Measurements from ENCODE around the gene ASCL5. TPM values are rescaled to one million over a fixed set of nuclear protein-coding genes. Genes with fewer than 3 reads are reported as not detected.

ASCL5 gene
- total and polyA plus RNA-seq, 3 donors from 2014 or later = 0.24 TPM; not detected in 2

- Histone ChIP-seq H3K27me3 (no peaks in the 10 kb centered on the region), H3K36me3 (ENCODE audit: low read depth, missing control alignments) (no peaks in the 10 kb centered on the region), H3K4me1 (no peaks in the 10 kb centered on the region), H3K4me3 (no peak overlapping the region), H3K27ac (no peak overlapping the region), H3K9me3 (no peaks in the 10 kb centered on the region)
- WGBS, 2 donors = 81 to 84% methylated on average over 11 to 12 of the region's 12 CpGs
- peak; percentile 80 for DNase-seq
- intact Hi-C loops (cut with DNase I; ENCODE audit: low total_unique reads) = loop anchor here (5.0 kb wide), 1 partner anchor 286 kb away; no protein-coding TSS in a partner anchor
- TF ChIP-seq CTCF (IDR thresholded peaks at IDR 0.05) = peak; percentile 33 to 62 (median 35)
- no peak for TF ChIP-seq POLR2A (IDR thresholded peaks at IDR 0.05)
These were observed 40.9 kb downstream of the ASCL5 start for GRCh38 chr1:201085902-201086735.

- Histone ChIP-seq H3K4me3 (no peak overlapping the region), H3K4me1 (no peaks in the 10 kb centered on the region), H3K27me3 (no peaks in the 10 kb centered on the region), H3K9me3 (no peaks in the 10 kb centered on the region), H3K36me3 (ENCODE audit: low read depth, missing control alignments) (no peaks in the 10 kb centered on the region), H3K27ac (no peak overlapping the region)
- intact Hi-C loops (cut with DNase I; ENCODE audit: low total_unique reads) = no loop called here
- DNase-seq = no peak
- TF ChIP-seq CTCF (IDR thresholded peaks at IDR 0.05) = no peak
- TF ChIP-seq POLR2A (IDR thresholded peaks at IDR 0.05) = no peak
- 63 to 68% methylated on average over 6 of the region's 6 CpGs for WGBS, 2 donors
These were observed 42.7 kb downstream of the ASCL5 start for GRCh38 chr1:201084295-201084694.

- Histone ChIP-seq H3K27me3 (no peaks in the 10 kb centered on the region), H3K9me3 (no peaks in the 10 kb centered on the region), H3K4me1 (no peaks in the 10 kb centered on the region), H3K36me3 (ENCODE audit: low read depth, missing control alignments) (no peaks in the 10 kb centered on the region), H3K27ac (no peak overlapping the region), H3K4me3 (no peak overlapping the region)
- no peak for TF ChIP-seq CTCF (IDR thresholded peaks at IDR 0.05)
- no peak for TF ChIP-seq POLR2A (IDR thresholded peaks at IDR 0.05)
- DNase-seq = no peak
- 49 to 51% methylated on average over 3 of the region's 3 CpGs for WGBS, 2 donors
- intact Hi-C loops (cut with DNase I; ENCODE audit: low total_unique reads) = no loop called here
These were observed 43.2 kb downstream of the ASCL5 start for GRCh38 chr1:201083741-201084140.

- no peak overlapping the region for H3K4me3 ChIP-seq
- WGBS, 2 donors = 88 to 97% methylated on average over 3 of the region's 3 CpGs
- H3K36me3 ChIP-seq (ENCODE audit: low read depth, missing control alignments) = no peaks in the 10 kb centered on the region
- DNase-seq = no peak
- no peaks in the 10 kb centered on the region for H3K4me1 ChIP-seq
- TF ChIP-seq CTCF (IDR thresholded peaks at IDR 0.05) (no peak), POLR2A (IDR thresholded peaks at IDR 0.05) (no peak)
- intact Hi-C loops (cut with DNase I; ENCODE audit: low total_unique reads) = no loop called here
- H3K27me3 ChIP-seq = no peaks in the 10 kb centered on the region
- H3K9me3 ChIP-seq = no peaks in the 10 kb centered on the region
- H3K27ac ChIP-seq = no peak overlapping the region
These were observed 46.8 kb downstream of the ASCL5 start for GRCh38 chr1:201080135-201080534.

- no peak overlapping the region for H3K4me3 ChIP-seq
- H3K27ac ChIP-seq = no peak overlapping the region
- no peaks in the 10 kb centered on the region for H3K4me1 ChIP-seq
- TF ChIP-seq POLR2A (IDR thresholded peaks at IDR 0.05) (no peak), CTCF (IDR thresholded peaks at IDR 0.05) (no peak)
- no peaks in the 10 kb centered on the region for H3K36me3 ChIP-seq (ENCODE audit: low read depth, missing control alignments)
- no peaks in the 10 kb centered on the region for H3K27me3 ChIP-seq
- 89 to 97% methylated on average over 16 to 17 of the region's 17 CpGs for WGBS, 2 donors
- DNase-seq = no peak
- no peaks in the 10 kb centered on the region for H3K9me3 ChIP-seq
- intact Hi-C loops (cut with DNase I; ENCODE audit: low total_unique reads) = no loop called here
These were observed 49.2 kb downstream of the ASCL5 start for GRCh38 chr1:201077736-201078135.
